Endothelial cell of umbilical vein (primary cell): Measurements from ENCODE around the gene C21orf58. TPM values are rescaled to one million over a fixed set of nuclear protein-coding genes. Genes with fewer than 3 reads are reported as not detected.

Source experiments
- BruUV-seq: library from RNA; stranded (reverse); fragments of 400-500 nt; replicated peaks from 2 replicates; lab custom pipeline; 2021; lab: Mats Ljungman, UMichigan
- CTCF ChIA-PET: fragments of 300-600, 350-600 bp; sonication (Branson Sonifier 250); formaldehyde crosslinking; loops from one replicate; lab custom pipeline; 2021; ENCODE audit warnings: antibody characterized with exemption, inconsistent platforms; lab: Charles Lee
- POLR2A ChIA-PET: fragments of 300-600, 350-600 bp; sonication (Branson Sonifier 250); formaldehyde crosslinking; loops from one replicate; lab custom pipeline; 2021; ENCODE audit warnings: antibody characterized with exemption, inconsistent platforms; lab: Charles Lee
- DNase-seq: peaks from one replicate; pipeline ENCODE4 v3.0.0-alpha.2; 2011; ENCODE audit warnings: low read depth, low spot score
- FAIRE-seq: peaks from 2 replicates; lab custom pipeline; 2011; peaks lifted over from hg19 to GRCh38; lab: Jason Lieb, UNC
- H2AFZ ChIP-seq: 2 replicates; pipeline ENCODE4 v1.6.0; 2012; ENCODE audit warnings: low read depth, low read length, control low read depth, inconsistent platforms
- H3K27ac ChIP-seq: 2 replicates; pipeline ENCODE4 v1.5.1; 2011; ENCODE audit warnings: low read depth, mild to moderate bottlenecking, control low read depth, low read length, moderate library complexity; ENCODE audit not compliant: insufficient read depth
- H3K27me3 ChIP-seq, 2 experiments: 2 replicates each; pipeline versions ENCODE4 v1.6.0 to v1.6.1; 2011; ENCODE audit warnings: low read length in 2 of 2, mixed read lengths in 1 of 2; ENCODE audit not compliant: control insufficient read depth in 2 of 2, insufficient read depth in 2 of 2
- H3K36me3 ChIP-seq, 2 experiments: 2 replicates in 1 of 2; 3 replicates in 1 of 2; pipeline ENCODE4 v1.5.1; 2011; ENCODE audit warnings: low read length in 2 of 2, mild to moderate bottlenecking in 1 of 2, moderate library complexity in 1 of 2; ENCODE audit not compliant: control insufficient read depth in 2 of 2, insufficient read depth in 2 of 2; ENCODE audit errors: extremely low read depth in 1 of 2
- H3K4me1 ChIP-seq: 3 replicates; pipeline ENCODE4 v1.5.1; 2011; ENCODE audit warnings: mild to moderate bottlenecking, low read length; ENCODE audit not compliant: control insufficient read depth, insufficient read depth; ENCODE audit errors: extremely low read depth
- H3K4me2 ChIP-seq: 2 replicates; pipeline ENCODE4 v1.6.1; 2011; ENCODE audit warnings: low read length, control low read depth, mixed read lengths; ENCODE audit not compliant: insufficient read depth
- H3K4me3 ChIP-seq, 3 experiments: fragments of 200-600 bp in 1 of 3; sonication (generic), shearing (Covaris generic) in 1 of 3; replicated peaks in 1 of 3; 2 replicates each; pipeline ENCODE4 v1.5.1; 2011 to 2016; ENCODE audit warnings: control low read depth in 3 of 3, low read length in 3 of 3, mild to moderate bottlenecking in 2 of 3, inconsistent platforms in 1 of 3, low read depth in 1 of 3, moderate library complexity in 1 of 3; ENCODE audit not compliant: insufficient read depth in 1 of 3
- H3K79me2 ChIP-seq: 2 replicates; pipeline ENCODE4 v1.6.0; 2012; ENCODE audit warnings: low read length, inconsistent platforms; ENCODE audit not compliant: control insufficient read depth, insufficient read depth
- H3K9ac ChIP-seq: replicated peaks from 2 replicates; pipeline ENCODE3; 2011; ENCODE audit warnings: low read length, control low read depth; ENCODE audit not compliant: insufficient read depth; ENCODE audit errors: extremely low read depth
- H3K9me1 ChIP-seq: replicated peaks from 3 replicates; pipeline ENCODE4 v1.6.0; 2011; ENCODE audit warnings: mild to moderate bottlenecking, low read length; ENCODE audit not compliant: control insufficient read depth, insufficient read depth; ENCODE audit errors: extremely low read depth
- H3K9me3 ChIP-seq: replicated peaks from 2 replicates; pipeline ENCODE4 v1.5.1; 2012; ENCODE audit warnings: low read length, inconsistent platforms; ENCODE audit not compliant: control insufficient read depth, insufficient read depth
- H4K20me1 ChIP-seq: replicated peaks from 2 replicates; pipeline ENCODE3; 2011; ENCODE audit warnings: mild to moderate bottlenecking, low read length; ENCODE audit not compliant: control insufficient read depth, insufficient read depth; ENCODE audit errors: extremely low read depth
- EZH2 ChIP-seq: IDR thresholded peaks from 2 replicates; pipeline ENCODE4 v1.6.1; 2012; ENCODE audit warnings: borderline replicate concordance, low read depth, mild to moderate bottlenecking, moderate library complexity, low read length, inconsistent platforms; ENCODE audit not compliant: severe bottlenecking
- FOS ChIP-seq: IDR thresholded peaks from 2 replicates; pipeline ENCODE4 v1.6.1; 2011; ENCODE audit warnings: mild to moderate bottlenecking, low read length, moderate library complexity, borderline replicate concordance; ENCODE audit not compliant: insufficient read depth
- GATA2 ChIP-seq: IDR thresholded peaks from 2 replicates; pipeline ENCODE4 v1.7.0; 2011; ENCODE audit warnings: low read depth, mild to moderate bottlenecking, moderate library complexity, mixed read lengths, low read length; ENCODE audit not compliant: insufficient read length, insufficient read depth
- JUN ChIP-seq: IDR thresholded peaks from 2 replicates; pipeline ENCODE4 v1.6.1; 2011; ENCODE audit warnings: borderline replicate concordance, low read depth; ENCODE audit not compliant: insufficient read length, insufficient read depth
- MYC ChIP-seq: IDR thresholded peaks from one replicate; pipeline ENCODE4 v1.6.1; 2011; ENCODE audit warnings: mild to moderate bottlenecking, low read depth, low read length
- POLR2A ChIP-seq: IDR thresholded peaks from 2 replicates; pipeline ENCODE4 v1.6.1; 2012; ENCODE audit warnings: low read depth, mild to moderate bottlenecking, control low read depth, low read length
- POLR2AphosphoS5 ChIP-seq: IDR thresholded peaks from 2 replicates; pipeline ENCODE4 v1.6.1; 2012; ENCODE audit warnings: low read depth, mild to moderate bottlenecking, control low read depth, low read length, moderate library complexity; ENCODE audit not compliant: insufficient read depth
- dilution Hi-C: fragments of 300-500 bp; cut with MboI; formaldehyde crosslinking; loops from one replicate; pipeline ENCODE4 v1.15.0; 2019; ENCODE audit warnings: low sequenced_read_pairs; ENCODE audit not compliant: extremely low pct_ligation_motif_present
- intact Hi-C: fragments of 100-400 bp; cut with micrococcal nuclease; formaldehyde crosslinking; loops from one replicate; pipeline ENCODE4 v1.10.0; 2022
- polyA plus RNA-seq, 4 experiments: library from polyadenylated mRNA; depleted of rRNA in 3 of 4; stranded (reverse) in 3 of 4; unstranded in 1 of 4; fragments of >200 nt; gene quantifications; 2 replicates each; pipeline versions ENCODE4 v1.2.1 to v1.2.3, GENCODE V29; 2011 to 2012; ENCODE audit warnings: missing spikeins in 1 of 4
- total RNA-seq: library from RNA; stranded (reverse); gene quantifications from 2 replicates; pipeline ENCODE4 v1.2.3, GENCODE V29; 2021
- TF ChIP-seq, protein P1 (sequence below), 2 donors: IDR thresholded peaks; 1 replicate in 1 of 2; 2 replicates in 1 of 2; pipeline ENCODE4 v1.5.1; 2011; ENCODE audit warnings: low read length in 2 of 2, mild to moderate bottlenecking in 2 of 2, moderate library complexity in 2 of 2, control low read depth in 1 of 2, inconsistent platforms in 1 of 2, low read depth in 1 of 2; ENCODE audit not compliant: insufficient read depth in 1 of 2; ENCODE audit errors: extremely low read depth in 1 of 2
- TF ChIP-seq, protein P2 (sequence below): IDR thresholded peaks from 2 replicates; pipeline ENCODE4 v1.6.1; 2011; ENCODE audit not compliant: insufficient read depth, insufficient read length

Gene C21orf58
- total and polyA plus RNA-seq, 2 donors (not counting 3 experiments of a cell fraction or from before 2014, with no cell fraction given): 6.0 to 24.3 TPM

DNA sequence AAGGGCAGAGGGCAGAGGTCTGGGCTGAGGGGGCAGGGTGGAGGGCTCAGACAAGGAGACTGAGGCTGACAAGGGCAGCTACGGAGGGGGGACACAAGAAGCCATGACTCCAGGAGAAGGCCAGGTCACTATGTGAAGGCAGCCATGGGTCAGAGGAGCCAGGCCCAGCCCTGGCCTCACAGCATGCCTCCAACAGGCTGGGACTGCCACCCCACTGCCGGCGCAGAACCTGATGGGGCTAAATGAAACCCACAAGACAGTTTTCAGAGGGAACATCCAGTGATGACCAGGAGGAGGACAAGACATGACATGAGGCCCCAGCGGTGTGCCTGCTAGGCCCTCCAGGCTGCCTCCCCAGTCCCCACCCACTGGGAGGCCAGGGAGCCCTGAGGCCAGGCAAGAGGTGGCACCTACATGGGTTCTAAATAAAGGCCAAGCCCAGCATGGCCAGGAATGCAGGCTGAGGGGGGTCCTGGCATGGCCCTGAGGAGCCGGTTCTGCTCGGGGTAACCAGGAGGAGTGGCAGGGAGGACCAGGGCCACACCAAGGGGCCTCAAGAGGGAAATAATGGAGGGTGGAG lies 67.8 kb downstream of the C21orf58 start:
- intact Hi-C loops (no loop called here), dilution Hi-C loops (no loop called here)
- CTCF ChIA-PET: interaction anchor here (1.5 kb wide), 1 partner anchor 30 kb away, joined by 3 read pairs; the partner anchor contains the start of genes MCM3AP and YBEY
- POLR2A ChIA-PET: no interaction called here
- no peak for DNase-seq
- Histone ChIP-seq H3K36me3 (peaks cover 26 to 50% of the 10 kb centered on the region in 2 experiments), H3K27ac (no peak overlapping the region), H3K9me3 (no peaks in the 10 kb centered on the region), H3K79me2 (no peaks in the 10 kb centered on the region), H4K20me1 (no peaks in the 10 kb centered on the region), H3K4me1 (no peaks in the 10 kb centered on the region), H2AFZ (no peak overlapping the region), H3K4me3 (no peak overlapping the region), H3K9me1 (no peaks in the 10 kb centered on the region), H3K27me3 (no peaks in the 10 kb centered on the region), H3K9ac (no peak overlapping the region), H3K4me2 (no peak overlapping the region)
- TF ChIP-seq FOS (no peak), POLR2AphosphoS5 (no peak), MYC (no peak), JUN (no peak), GATA2 (no peak), EZH2 (no peak), POLR2A (no peak)
- TF ChIP-seq, protein P1, sequence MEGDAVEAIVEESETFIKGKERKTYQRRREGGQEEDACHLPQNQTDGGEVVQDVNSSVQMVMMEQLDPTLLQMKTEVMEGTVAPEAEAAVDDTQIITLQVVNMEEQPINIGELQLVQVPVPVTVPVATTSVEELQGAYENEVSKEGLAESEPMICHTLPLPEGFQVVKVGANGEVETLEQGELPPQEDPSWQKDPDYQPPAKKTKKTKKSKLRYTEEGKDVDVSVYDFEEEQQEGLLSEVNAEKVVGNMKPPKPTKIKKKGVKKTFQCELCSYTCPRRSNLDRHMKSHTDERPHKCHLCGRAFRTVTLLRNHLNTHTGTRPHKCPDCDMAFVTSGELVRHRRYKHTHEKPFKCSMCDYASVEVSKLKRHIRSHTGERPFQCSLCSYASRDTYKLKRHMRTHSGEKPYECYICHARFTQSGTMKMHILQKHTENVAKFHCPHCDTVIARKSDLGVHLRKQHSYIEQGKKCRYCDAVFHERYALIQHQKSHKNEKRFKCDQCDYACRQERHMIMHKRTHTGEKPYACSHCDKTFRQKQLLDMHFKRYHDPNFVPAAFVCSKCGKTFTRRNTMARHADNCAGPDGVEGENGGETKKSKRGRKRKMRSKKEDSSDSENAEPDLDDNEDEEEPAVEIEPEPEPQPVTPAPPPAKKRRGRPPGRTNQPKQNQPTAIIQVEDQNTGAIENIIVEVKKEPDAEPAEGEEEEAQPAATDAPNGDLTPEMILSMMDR (IDR thresholded peaks at IDR 0.05; ENCODE audit: extremely low read depth in 1 of 2, insufficient read depth in 1 of 2, low read depth in 1 of 2, low read length in 2 of 2): no peak
- TF ChIP-seq, protein P2, sequence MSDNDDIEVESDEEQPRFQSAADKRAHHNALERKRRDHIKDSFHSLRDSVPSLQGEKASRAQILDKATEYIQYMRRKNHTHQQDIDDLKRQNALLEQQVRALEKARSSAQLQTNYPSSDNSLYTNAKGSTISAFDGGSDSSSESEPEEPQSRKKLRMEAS: no peak
- no TSS peak for BruUV-seq
- no peak for FAIRE-seq
